CD8-positive, alpha-beta memory T cell (primary cell): ENCODE measurements around the gene LYVE1. TPM values are rescaled to one million over a fixed set of nuclear protein-coding genes. Genes with fewer than 3 reads are reported as not detected.

ENCODE experiments used
- CTCF ChIA-PET: fragments of 350-600 bp; sonication (Branson Sonifier 250); formaldehyde crosslinking; loops from one replicate; lab custom pipeline; 2021; ENCODE audit warnings: antibody characterized with exemption; lab: Charles Lee
- POLR2A ChIA-PET: fragments of 350-600 bp; sonication (Branson Sonifier 250); formaldehyde crosslinking; loops from one replicate; lab custom pipeline; 2021; ENCODE audit warnings: antibody characterized with exemption; lab: Charles Lee
- DNase-seq, 5 donors: peaks; one replicate each; pipeline versions ENCODE4 v3.0.0 to v3.0.0-alpha.2; 2020 to 2022; ENCODE audit warnings: mixed read lengths in 1 of 5
- H3K27ac ChIP-seq: one replicate; pipeline ENCODE4 v1.7.0; 2013; ENCODE audit warnings: low read depth, mild to moderate bottlenecking, low read length, moderate library complexity
- H3K27me3 ChIP-seq: 2 replicates; pipeline ENCODE4 v1.7.0; 2013; ENCODE audit warnings: low read length, mild to moderate bottlenecking; ENCODE audit not compliant: insufficient read depth, poor library complexity, severe bottlenecking
- H3K36me3 ChIP-seq: 2 replicates; pipeline ENCODE4 v1.7.0; 2013; ENCODE audit warnings: mild to moderate bottlenecking, low read length, moderate library complexity; ENCODE audit not compliant: insufficient read depth
- H3K4me1 ChIP-seq: 2 replicates; pipeline ENCODE4 v1.7.0; 2013; ENCODE audit warnings: mild to moderate bottlenecking, low read length, moderate library complexity; ENCODE audit not compliant: insufficient read depth
- H3K4me3 ChIP-seq: 2 replicates; pipeline ENCODE4 v1.7.0; 2013; ENCODE audit warnings: mild to moderate bottlenecking, low read length
- H3K9me3 ChIP-seq: 2 replicates; pipeline ENCODE4 v1.7.0; 2013; ENCODE audit warnings: mild to moderate bottlenecking, low read length
- H3K27ac Mint-ChIP-seq, 8 donors: one replicate each; pipeline ENCODE4 v1.8.0; 2020 to 2021; ENCODE audit warnings: mixed read lengths in 8 of 8, mild to moderate bottlenecking in 6 of 8, inconsistent platforms in 3 of 8, moderate library complexity in 3 of 8
- H3K27me3 Mint-ChIP-seq, 2 donors: one replicate each; pipeline ENCODE4 v1.8.0; 2020 to 2021; ENCODE audit warnings: mixed read lengths in 2 of 2, mild to moderate bottlenecking in 1 of 2, moderate library complexity in 1 of 2
- H3K36me3 Mint-ChIP-seq, 3 donors: one replicate each; pipeline ENCODE4 v1.8.0; 2020 to 2021; ENCODE audit warnings: mixed read lengths in 3 of 3, inconsistent platforms in 1 of 3, mild to moderate bottlenecking in 1 of 3
- H3K4me1 Mint-ChIP-seq, 3 donors: one replicate each; pipeline ENCODE4 v1.8.0; 2020 to 2021; ENCODE audit warnings: mixed read lengths in 3 of 3, inconsistent platforms in 1 of 3, mild to moderate bottlenecking in 1 of 3
- H3K4me3 Mint-ChIP-seq, 7 donors: one replicate each; pipeline ENCODE4 v1.8.0; 2020 to 2021; ENCODE audit warnings: mixed read lengths in 7 of 7, mild to moderate bottlenecking in 6 of 7, moderate library complexity in 4 of 7, inconsistent platforms in 2 of 7
- H3K9me3 Mint-ChIP-seq, 5 donors: one replicate each; pipeline ENCODE4 v1.8.0; 2020 to 2022; ENCODE audit warnings: mixed read lengths in 5 of 5, mild to moderate bottlenecking in 3 of 5, moderate library complexity in 2 of 5, inconsistent platforms in 1 of 5
- polyA plus RNA-seq: library from polyadenylated mRNA; unstranded; fragments of 300-500 nt; fragmentation: Illumina TruSeq; gene quantifications from one replicate; pipeline ENCODE4 v1.2.3, GENCODE V29; 2021
- total RNA-seq, 2 experiments: library from RNA; stranded (reverse); gene quantifications; one replicate each; pipeline ENCODE4 v1.2.3, GENCODE V29; 2021

LYVE1 gene
- total and polyA plus RNA-seq, 3 experiments from 2014 or later = not detected

- ChIA-PET CTCF (no interaction called here), POLR2A (interaction anchor here (0.5 kb wide), 1 partner anchor 673 kb away, joined by 7 read pairs; no protein-coding TSS in a partner anchor)
- peaks cover 7 to 61% of the 10 kb centered on the region in 2 donors for H3K27me3 Mint-ChIP-seq
- H3K27ac Mint-ChIP-seq = no peak overlapping the region
- no peak overlapping the region for H3K4me3 Mint-ChIP-seq
- H3K36me3 ChIP-seq = no peaks in the 10 kb centered on the region
- no peak overlapping the region for H3K4me3 ChIP-seq
- H3K4me1 Mint-ChIP-seq = no peaks in the 10 kb centered on the region
- no peaks in the 10 kb centered on the region for H3K27me3 ChIP-seq
- no peak overlapping the region for H3K27ac ChIP-seq
- H3K36me3 Mint-ChIP-seq = no peaks in the 10 kb centered on the region
- H3K9me3 ChIP-seq = no peaks in the 10 kb centered on the region
- no peaks in the 10 kb centered on the region for H3K9me3 Mint-ChIP-seq
- no peaks in the 10 kb centered on the region for H3K4me1 ChIP-seq
- no peak for DNase-seq
These were observed 37.5 kb upstream of the LYVE1 start for GRCh38 chr11:10605941-10606381.

- Mint-ChIP-seq H3K9me3 (no peaks in the 10 kb centered on the region), H3K27ac (no peak overlapping the region), H3K36me3 (no peaks in the 10 kb centered on the region), H3K4me3 (no peak overlapping the region), H3K4me1 (no peaks in the 10 kb centered on the region), H3K27me3 (peaks cover 5 to 52% of the 10 kb centered on the region in 2 donors)
- Histone ChIP-seq H3K27me3 (no peaks in the 10 kb centered on the region), H3K9me3 (no peaks in the 10 kb centered on the region), H3K4me1 (no peaks in the 10 kb centered on the region), H3K36me3 (no peaks in the 10 kb centered on the region), H3K4me3 (no peak overlapping the region), H3K27ac (no peak overlapping the region)
- DNase-seq = no peak
- POLR2A ChIA-PET = no interaction called here
- CTCF ChIA-PET = no interaction called here
These were observed 36.3 kb upstream of the LYVE1 start for GRCh38 chr11:10604798-10605197.

DNA sequence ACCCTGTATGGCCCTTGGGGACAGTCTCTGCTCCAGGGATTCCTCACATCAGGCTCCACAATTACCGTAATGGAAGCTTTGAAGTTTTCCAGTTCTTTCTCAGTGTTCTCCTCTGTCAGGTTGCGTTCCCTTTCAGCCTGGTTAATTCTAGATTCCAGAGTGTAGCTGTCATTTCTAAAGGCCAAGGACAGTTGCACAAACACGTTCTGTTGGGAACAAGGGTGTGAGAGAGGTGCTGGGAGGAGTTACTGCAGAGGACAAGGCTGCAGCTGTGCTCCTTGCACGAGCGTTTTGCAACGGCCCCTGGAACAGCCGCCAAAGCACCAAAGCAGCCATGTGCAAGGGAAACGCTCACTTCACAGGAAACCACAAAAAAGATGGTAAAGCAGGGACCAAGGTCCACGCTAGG, 35.9 kb upstream of the LYVE1 start:
- H3K4me3 Mint-ChIP-seq = no peak overlapping the region
- H3K4me1 Mint-ChIP-seq = no peaks in the 10 kb centered on the region
- Histone ChIP-seq H3K27me3 (no peaks in the 10 kb centered on the region), H3K4me1 (no peaks in the 10 kb centered on the region), H3K9me3 (no peaks in the 10 kb centered on the region), H3K4me3 (no peak overlapping the region), H3K27ac (no peak overlapping the region), H3K36me3 (no peaks in the 10 kb centered on the region)
- H3K27me3 Mint-ChIP-seq = peaks cover 3 to 50% of the 10 kb centered on the region in 2 donors
- ChIA-PET CTCF (no interaction called here), POLR2A (no interaction called here)
- H3K36me3 Mint-ChIP-seq = no peaks in the 10 kb centered on the region
- no peak overlapping the region for H3K27ac Mint-ChIP-seq
- DNase-seq = no peak
- H3K9me3 Mint-ChIP-seq = no peaks in the 10 kb centered on the region

- Histone ChIP-seq H3K9me3 (no peaks in the 10 kb centered on the region), H3K4me3 (no peak overlapping the region), H3K27me3 (no peaks in the 10 kb centered on the region), H3K4me1 (no peaks in the 10 kb centered on the region), H3K36me3 (no peaks in the 10 kb centered on the region), H3K27ac (no peak overlapping the region)
- DNase-seq = no peak
- no peaks in the 10 kb centered on the region for H3K9me3 Mint-ChIP-seq
- no peak overlapping the region for H3K4me3 Mint-ChIP-seq
- ChIA-PET POLR2A (no interaction called here), CTCF (no interaction called here)
- no peaks in the 10 kb centered on the region for H3K36me3 Mint-ChIP-seq
- H3K4me1 Mint-ChIP-seq = no peaks in the 10 kb centered on the region
- H3K27ac Mint-ChIP-seq = peak overlapping the region in 1 of 8 donors; percentile 47
- peaks cover 2 to 45% of the 10 kb centered on the region in 2 donors for H3K27me3 Mint-ChIP-seq
These were observed 35.3 kb upstream of the LYVE1 start for GRCh38 chr11:10603721-10604297.

DNA sequence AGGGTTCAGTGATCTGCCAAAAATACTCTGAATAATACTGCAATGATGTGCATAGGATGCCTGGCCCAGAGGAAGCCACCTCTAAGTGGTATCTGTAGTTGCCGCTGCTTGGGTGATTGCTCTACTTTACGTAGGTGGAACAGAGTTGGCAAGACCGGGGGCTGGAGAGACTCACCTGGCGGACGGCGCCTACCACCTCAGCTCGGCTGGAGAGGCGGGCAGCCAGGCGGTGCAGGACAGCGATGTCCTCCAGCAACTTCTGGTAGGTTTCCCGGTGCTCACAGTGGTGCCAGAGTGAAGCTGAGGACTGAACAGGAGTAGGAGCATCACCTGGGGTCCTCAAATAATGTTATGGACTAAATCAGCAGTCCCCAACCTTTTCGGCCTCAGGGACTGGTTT, 34.5 kb upstream of the LYVE1 start:
- Histone ChIP-seq H3K36me3 (no peaks in the 10 kb centered on the region), H3K27ac (no peak overlapping the region), H3K9me3 (no peaks in the 10 kb centered on the region), H3K4me1 (no peaks in the 10 kb centered on the region), H3K4me3 (no peak overlapping the region), H3K27me3 (no peaks in the 10 kb centered on the region)
- DNase-seq = no peak
- no peak overlapping the region for H3K4me3 Mint-ChIP-seq
- H3K36me3 Mint-ChIP-seq = no peaks in the 10 kb centered on the region
- H3K4me1 Mint-ChIP-seq = no peaks in the 10 kb centered on the region
- H3K27ac Mint-ChIP-seq = no peak overlapping the region
- peaks cover 2 to 40% of the 10 kb centered on the region in 2 donors for H3K27me3 Mint-ChIP-seq
- ChIA-PET CTCF (no interaction called here), POLR2A (no interaction called here)
- no peaks in the 10 kb centered on the region for H3K9me3 Mint-ChIP-seq

DNA sequence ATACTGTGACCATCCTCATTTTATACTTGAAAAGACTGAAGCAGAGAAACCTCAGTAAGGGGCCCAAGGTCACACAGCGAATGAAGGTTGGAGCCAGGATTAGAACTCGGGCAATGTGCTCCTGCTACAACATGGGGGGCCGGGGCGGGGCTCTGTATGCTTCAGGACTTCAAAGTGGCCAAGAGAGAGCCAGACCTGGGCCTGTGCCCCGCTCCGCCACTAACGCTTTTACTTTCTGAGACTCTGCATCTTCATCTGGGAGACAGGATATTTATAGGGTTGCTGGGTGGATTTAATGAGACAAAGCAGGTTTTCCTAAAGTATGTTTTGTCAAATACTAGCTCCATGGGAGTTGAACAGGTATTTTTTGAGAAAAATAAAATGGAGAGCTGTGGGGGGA, 33.9 kb upstream of the LYVE1 start:
- ChIA-PET CTCF (no interaction called here), POLR2A (no interaction called here)
- Mint-ChIP-seq H3K36me3 (no peaks in the 10 kb centered on the region), H3K4me3 (no peak overlapping the region), H3K9me3 (no peaks in the 10 kb centered on the region), H3K4me1 (no peaks in the 10 kb centered on the region), H3K27ac (no peak overlapping the region), H3K27me3 (peaks cover 2 to 40% of the 10 kb centered on the region in 2 donors)
- H3K9me3 ChIP-seq = no peaks in the 10 kb centered on the region
- no peak for DNase-seq
- H3K27me3 ChIP-seq = no peaks in the 10 kb centered on the region
- H3K27ac ChIP-seq = no peak overlapping the region
- H3K4me3 ChIP-seq = no peak overlapping the region
- no peaks in the 10 kb centered on the region for H3K4me1 ChIP-seq
- no peaks in the 10 kb centered on the region for H3K36me3 ChIP-seq

- Histone ChIP-seq H3K4me1 (no peaks in the 10 kb centered on the region), H3K4me3 (no peak overlapping the region), H3K36me3 (no peaks in the 10 kb centered on the region), H3K9me3 (no peaks in the 10 kb centered on the region), H3K27ac (no peak overlapping the region), H3K27me3 (no peaks in the 10 kb centered on the region)
- H3K27me3 Mint-ChIP-seq = peaks cover 2 to 38% of the 10 kb centered on the region in 2 donors
- H3K27ac Mint-ChIP-seq = no peak overlapping the region
- no peak overlapping the region for H3K4me3 Mint-ChIP-seq
- no peaks in the 10 kb centered on the region for H3K9me3 Mint-ChIP-seq
- no peaks in the 10 kb centered on the region for H3K36me3 Mint-ChIP-seq
- ChIA-PET POLR2A (no interaction called here), CTCF (no interaction called here)
- no peaks in the 10 kb centered on the region for H3K4me1 Mint-ChIP-seq
- DNase-seq = no peak
These were observed 33.4 kb upstream of the LYVE1 start for GRCh38 chr11:10601837-10602236.

DNA sequence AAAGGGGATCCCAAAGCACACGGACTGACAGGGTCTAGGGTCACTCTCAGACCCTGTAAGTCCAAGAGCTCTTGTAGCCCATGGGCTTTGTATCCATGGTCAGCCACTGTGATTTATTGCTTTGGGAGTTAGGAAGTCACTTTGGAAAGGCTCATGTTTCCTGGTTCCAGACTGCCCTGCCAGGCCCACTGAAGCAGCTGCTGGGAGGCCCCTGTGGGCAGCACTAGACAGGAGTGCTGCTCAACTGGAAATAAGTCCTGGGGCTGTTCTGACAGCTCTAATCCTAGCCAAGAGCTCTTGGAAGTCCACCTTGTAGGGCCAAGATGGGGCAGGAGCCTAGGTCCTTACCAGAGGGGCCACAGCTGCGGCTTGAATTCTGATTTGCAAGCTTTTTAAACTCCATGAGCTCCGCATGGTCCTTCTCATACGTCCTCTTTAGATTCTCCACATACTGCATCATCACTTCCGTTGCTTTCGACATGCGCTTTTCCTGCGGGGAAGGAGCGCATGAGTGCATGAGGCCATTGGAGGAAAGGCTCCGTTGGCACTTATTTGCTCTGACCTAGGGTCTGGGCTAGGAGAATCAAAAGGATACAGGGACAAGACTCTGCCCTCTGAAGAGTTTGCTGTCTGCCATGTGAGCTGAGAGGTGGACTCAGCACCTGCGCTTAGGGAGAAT, 32.2 kb upstream of the LYVE1 start:
- POLR2A ChIA-PET = no interaction called here
- no peak overlapping the region for H3K27ac Mint-ChIP-seq
- DNase-seq = no peak
- Histone ChIP-seq H3K4me1 (no peaks in the 10 kb centered on the region), H3K9me3 (no peaks in the 10 kb centered on the region), H3K27me3 (no peaks in the 10 kb centered on the region), H3K36me3 (no peaks in the 10 kb centered on the region), H3K27ac (no peak overlapping the region), H3K4me3 (no peak overlapping the region)
- H3K4me3 Mint-ChIP-seq = no peak overlapping the region
- H3K9me3 Mint-ChIP-seq = peaks cover 0 to 7% (median 0%) of the 10 kb centered on the region in 5 donors
- no peaks in the 10 kb centered on the region for H3K36me3 Mint-ChIP-seq
- H3K4me1 Mint-ChIP-seq = no peaks in the 10 kb centered on the region
- CTCF ChIA-PET = no interaction called here
- H3K27me3 Mint-ChIP-seq = peaks cover 2 to 35% of the 10 kb centered on the region in 2 donors
